ENCODE results near the gene MUC6.

GRCh38 chr11:1077033-1077416 is 40.5 kb upstream of the MUC6 start:
- no peak for TF ChIP-seq CTCF (conservative IDR thresholded peaks at IDR 0.05; ENCODE audit: low read depth, low read length)
- no peak for TF ChIP-seq EZH2 (IDR thresholded peaks at IDR 0.05; ENCODE audit: borderline replicate concordance, low read depth, low read length, poor library complexity, severe bottlenecking)
